Breast epithelium (tissue), 3 donors: ENCODE measurements around the gene PTPRK.

ENCODE experiments used
- POLR2A ChIP-seq: fragments of 450-650 bp; IDR thresholded peaks from one replicate; pipeline ENCODE4 v1.6.1; 2016; ENCODE audit warnings: antibody characterized with exemption, mild to moderate bottlenecking, moderate library complexity
- POLR2AphosphoS5 ChIP-seq, 3 donors: sonication (generic); formaldehyde crosslinking; IDR thresholded peaks; one replicate each; pipeline ENCODE4 v1.6.1; 2017; ENCODE audit warnings: antibody characterized with exemption in 3 of 3
- TF ChIP-seq, protein P1 (sequence below), 3 donors: fragments of 450-650 bp; IDR thresholded peaks; one replicate each; pipeline ENCODE4 v1.5.1; 2016 to 2017; ENCODE audit warnings: antibody characterized with exemption in 3 of 3, mild to moderate bottlenecking in 3 of 3, moderate library complexity in 3 of 3

- TF ChIP-seq, protein P1, sequence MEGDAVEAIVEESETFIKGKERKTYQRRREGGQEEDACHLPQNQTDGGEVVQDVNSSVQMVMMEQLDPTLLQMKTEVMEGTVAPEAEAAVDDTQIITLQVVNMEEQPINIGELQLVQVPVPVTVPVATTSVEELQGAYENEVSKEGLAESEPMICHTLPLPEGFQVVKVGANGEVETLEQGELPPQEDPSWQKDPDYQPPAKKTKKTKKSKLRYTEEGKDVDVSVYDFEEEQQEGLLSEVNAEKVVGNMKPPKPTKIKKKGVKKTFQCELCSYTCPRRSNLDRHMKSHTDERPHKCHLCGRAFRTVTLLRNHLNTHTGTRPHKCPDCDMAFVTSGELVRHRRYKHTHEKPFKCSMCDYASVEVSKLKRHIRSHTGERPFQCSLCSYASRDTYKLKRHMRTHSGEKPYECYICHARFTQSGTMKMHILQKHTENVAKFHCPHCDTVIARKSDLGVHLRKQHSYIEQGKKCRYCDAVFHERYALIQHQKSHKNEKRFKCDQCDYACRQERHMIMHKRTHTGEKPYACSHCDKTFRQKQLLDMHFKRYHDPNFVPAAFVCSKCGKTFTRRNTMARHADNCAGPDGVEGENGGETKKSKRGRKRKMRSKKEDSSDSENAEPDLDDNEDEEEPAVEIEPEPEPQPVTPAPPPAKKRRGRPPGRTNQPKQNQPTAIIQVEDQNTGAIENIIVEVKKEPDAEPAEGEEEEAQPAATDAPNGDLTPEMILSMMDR (IDR thresholded peaks at IDR 0.05), result no peak
- TF ChIP-seq POLR2A (no peak), POLR2AphosphoS5 (IDR thresholded peaks at IDR 0.05) (no peak)
These were observed 239.4 kb downstream of the PTPRK start for GRCh38 chr6:128280960-128281359.
